Measurements from ENCODE around the gene ZNF296. TPM values are rescaled to one million over a fixed set of nuclear protein-coding genes. Genes with fewer than 3 reads are reported as not detected.

The ZNF296 gene
- total and polyA plus RNA-seq, 2 experiments from 2014 or later: 1.2 TPM; not detected in 1

GRCh38 chr19:45123440-45123850, 47.2 kb upstream of the ZNF296 start:
- WGBS (ENCODE audit: low lambda C conversion rate, missing lambda C conversion rate): 58% methylated on average over 9 of the region's 9 CpGs
- H3K79me2 ChIP-seq: peaks cover 98% of the 10 kb centered on the region
- TF ChIP-seq, protein P1, sequence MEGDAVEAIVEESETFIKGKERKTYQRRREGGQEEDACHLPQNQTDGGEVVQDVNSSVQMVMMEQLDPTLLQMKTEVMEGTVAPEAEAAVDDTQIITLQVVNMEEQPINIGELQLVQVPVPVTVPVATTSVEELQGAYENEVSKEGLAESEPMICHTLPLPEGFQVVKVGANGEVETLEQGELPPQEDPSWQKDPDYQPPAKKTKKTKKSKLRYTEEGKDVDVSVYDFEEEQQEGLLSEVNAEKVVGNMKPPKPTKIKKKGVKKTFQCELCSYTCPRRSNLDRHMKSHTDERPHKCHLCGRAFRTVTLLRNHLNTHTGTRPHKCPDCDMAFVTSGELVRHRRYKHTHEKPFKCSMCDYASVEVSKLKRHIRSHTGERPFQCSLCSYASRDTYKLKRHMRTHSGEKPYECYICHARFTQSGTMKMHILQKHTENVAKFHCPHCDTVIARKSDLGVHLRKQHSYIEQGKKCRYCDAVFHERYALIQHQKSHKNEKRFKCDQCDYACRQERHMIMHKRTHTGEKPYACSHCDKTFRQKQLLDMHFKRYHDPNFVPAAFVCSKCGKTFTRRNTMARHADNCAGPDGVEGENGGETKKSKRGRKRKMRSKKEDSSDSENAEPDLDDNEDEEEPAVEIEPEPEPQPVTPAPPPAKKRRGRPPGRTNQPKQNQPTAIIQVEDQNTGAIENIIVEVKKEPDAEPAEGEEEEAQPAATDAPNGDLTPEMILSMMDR (IDR thresholded peaks at IDR 0.05; ENCODE audit: poor library complexity): no peak
- TF ChIP-seq EZH2phosphoT487 (IDR thresholded peaks at IDR 0.05; ENCODE audit: low read depth, severe bottlenecking, unreplicated experiment) (no peak), EZH2 (IDR thresholded peaks at IDR 0.05; ENCODE audit: borderline replicate concordance) (no peak)
- no peak overlapping the region for H3K4me3 ChIP-seq
- peak overlapping the region; percentile 69 for H3K27ac ChIP-seq
- H3K36me3 ChIP-seq (replicated peaks; ENCODE audit: insufficient read depth, low read depth): no peaks in the 10 kb centered on the region
- no peaks in the 10 kb centered on the region for H3K27me3 ChIP-seq
- no peaks in the 10 kb centered on the region for H3K9me3 ChIP-seq (ENCODE audit: low read depth)
- peak; percentile 40 for DNase-seq (ENCODE audit: low spot score)
- peaks cover 63% of the 10 kb centered on the region for H4K20me1 ChIP-seq (ENCODE audit: insufficient read depth, poor library complexity, severe bottlenecking)
- H3K9me2 ChIP-seq (replicated peaks; ENCODE audit: insufficient read depth): no peaks in the 10 kb centered on the region
- no peak overlapping the region for H3K4me2 ChIP-seq
- no peak overlapping the region for H2AFZ ChIP-seq
- peaks cover 8% of the 10 kb centered on the region for H3K4me1 ChIP-seq (ENCODE audit: insufficient read depth)

GRCh38 chr19:45122832-45123231, 46.6 kb upstream of the ZNF296 start:
- H2AFZ ChIP-seq: no peak overlapping the region
- no peak overlapping the region for H3K4me3 ChIP-seq
- no peaks in the 10 kb centered on the region for H3K36me3 ChIP-seq (replicated peaks; ENCODE audit: insufficient read depth, low read depth)
- peaks cover 98% of the 10 kb centered on the region for H3K79me2 ChIP-seq
- peaks cover 58% of the 10 kb centered on the region for H4K20me1 ChIP-seq (ENCODE audit: insufficient read depth, poor library complexity, severe bottlenecking)
- 90% methylated on average over 6 of the region's 6 CpGs for WGBS (ENCODE audit: low lambda C conversion rate, missing lambda C conversion rate)
- H3K4me2 ChIP-seq: no peak overlapping the region
- TF ChIP-seq EZH2phosphoT487 (IDR thresholded peaks at IDR 0.05; ENCODE audit: low read depth, severe bottlenecking, unreplicated experiment) (no peak), EZH2 (IDR thresholded peaks at IDR 0.05; ENCODE audit: borderline replicate concordance) (no peak)
- TF ChIP-seq, protein P1 (IDR thresholded peaks at IDR 0.05; ENCODE audit: poor library complexity): no peak
- H3K9me3 ChIP-seq (ENCODE audit: low read depth): no peaks in the 10 kb centered on the region
- H3K27me3 ChIP-seq: no peaks in the 10 kb centered on the region
- H3K9me2 ChIP-seq (replicated peaks; ENCODE audit: insufficient read depth): no peaks in the 10 kb centered on the region
- no peak overlapping the region for H3K27ac ChIP-seq
- no peak for DNase-seq (ENCODE audit: low spot score)
- peaks cover 11% of the 10 kb centered on the region for H3K4me1 ChIP-seq (ENCODE audit: insufficient read depth)

- 92% methylated on average over 11 of the region's 11 CpGs for WGBS (ENCODE audit: low lambda C conversion rate, missing lambda C conversion rate)
- no peak overlapping the region for H3K4me2 ChIP-seq
- TF ChIP-seq, protein P1 (IDR thresholded peaks at IDR 0.05; ENCODE audit: poor library complexity): no peak
- TF ChIP-seq EZH2 (IDR thresholded peaks at IDR 0.05; ENCODE audit: borderline replicate concordance) (no peak), EZH2phosphoT487 (IDR thresholded peaks at IDR 0.05; ENCODE audit: low read depth, severe bottlenecking, unreplicated experiment) (no peak)
- H3K27me3 ChIP-seq: no peaks in the 10 kb centered on the region
- H3K27ac ChIP-seq: no peak overlapping the region
- no peak for DNase-seq (ENCODE audit: low spot score)
- H3K4me1 ChIP-seq (ENCODE audit: insufficient read depth): peaks cover 18% of the 10 kb centered on the region
- H3K9me3 ChIP-seq (ENCODE audit: low read depth): no peaks in the 10 kb centered on the region
- no peaks in the 10 kb centered on the region for H3K9me2 ChIP-seq (replicated peaks; ENCODE audit: insufficient read depth)
- H3K79me2 ChIP-seq: peaks cover 98% of the 10 kb centered on the region
- no peak overlapping the region for H3K4me3 ChIP-seq
- no peaks in the 10 kb centered on the region for H3K36me3 ChIP-seq (replicated peaks; ENCODE audit: insufficient read depth, low read depth)
- no peak overlapping the region for H2AFZ ChIP-seq
- H4K20me1 ChIP-seq (ENCODE audit: insufficient read depth, poor library complexity, severe bottlenecking): peaks cover 66% of the 10 kb centered on the region
Measured at GRCh38 chr19:45121827-45122345, 45.6 kb upstream of the ZNF296 start.
